ENCODE measurements around the gene ADAM33. TPM values are rescaled to one million over a fixed set of nuclear protein-coding genes. Genes with fewer than 3 reads are reported as not detected.

Gene ADAM33
- total and polyA plus RNA-seq, 2 of the 8 experiments (the other 6 are each of a cell fraction or from before 2014, with no cell fraction given): 4.2 to 6.0 TPM

DNA sequence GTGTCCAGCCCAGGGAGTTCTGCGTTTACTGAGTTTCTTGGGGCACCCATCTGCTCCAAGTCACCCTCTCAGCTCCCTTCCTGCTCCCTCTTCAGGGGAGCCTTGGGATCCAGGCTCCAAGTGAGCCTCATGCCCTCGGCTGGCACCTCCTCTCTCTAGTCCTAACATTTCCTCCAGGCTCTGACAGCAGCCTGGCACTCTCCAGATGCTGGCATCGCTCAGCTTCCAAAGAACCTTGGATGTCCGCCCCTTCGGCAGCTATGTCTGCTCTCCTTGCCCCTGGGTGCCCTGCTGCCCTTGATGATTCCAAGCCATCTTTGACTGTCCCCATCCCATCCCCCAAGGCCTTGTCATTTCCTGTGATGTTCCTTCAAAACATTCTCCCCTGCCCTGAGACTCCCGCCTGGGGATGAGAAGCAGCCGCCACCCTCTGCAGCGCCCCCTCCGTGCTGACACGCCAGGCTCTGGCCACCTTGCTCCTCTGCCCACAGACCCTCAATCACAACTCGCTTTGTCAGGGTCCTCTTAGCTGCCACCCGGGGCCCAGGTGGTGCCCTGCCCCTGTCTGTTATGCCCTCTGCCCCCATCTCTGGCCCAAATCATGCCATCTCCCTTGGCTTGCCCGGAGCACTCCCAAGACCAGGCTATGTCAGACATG is 12.0 kb downstream of the ADAM33 start (continued):
- TF ChIP-seq, protein P1, sequence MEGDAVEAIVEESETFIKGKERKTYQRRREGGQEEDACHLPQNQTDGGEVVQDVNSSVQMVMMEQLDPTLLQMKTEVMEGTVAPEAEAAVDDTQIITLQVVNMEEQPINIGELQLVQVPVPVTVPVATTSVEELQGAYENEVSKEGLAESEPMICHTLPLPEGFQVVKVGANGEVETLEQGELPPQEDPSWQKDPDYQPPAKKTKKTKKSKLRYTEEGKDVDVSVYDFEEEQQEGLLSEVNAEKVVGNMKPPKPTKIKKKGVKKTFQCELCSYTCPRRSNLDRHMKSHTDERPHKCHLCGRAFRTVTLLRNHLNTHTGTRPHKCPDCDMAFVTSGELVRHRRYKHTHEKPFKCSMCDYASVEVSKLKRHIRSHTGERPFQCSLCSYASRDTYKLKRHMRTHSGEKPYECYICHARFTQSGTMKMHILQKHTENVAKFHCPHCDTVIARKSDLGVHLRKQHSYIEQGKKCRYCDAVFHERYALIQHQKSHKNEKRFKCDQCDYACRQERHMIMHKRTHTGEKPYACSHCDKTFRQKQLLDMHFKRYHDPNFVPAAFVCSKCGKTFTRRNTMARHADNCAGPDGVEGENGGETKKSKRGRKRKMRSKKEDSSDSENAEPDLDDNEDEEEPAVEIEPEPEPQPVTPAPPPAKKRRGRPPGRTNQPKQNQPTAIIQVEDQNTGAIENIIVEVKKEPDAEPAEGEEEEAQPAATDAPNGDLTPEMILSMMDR (IDR thresholded peaks at IDR 0.05; ENCODE audit: control extremely low read depth in 1 of 3, insufficient read depth in 1 of 3, low read depth in 1 of 3, low read length in 3 of 3): no peak
- TF ChIP-seq, protein P2, sequence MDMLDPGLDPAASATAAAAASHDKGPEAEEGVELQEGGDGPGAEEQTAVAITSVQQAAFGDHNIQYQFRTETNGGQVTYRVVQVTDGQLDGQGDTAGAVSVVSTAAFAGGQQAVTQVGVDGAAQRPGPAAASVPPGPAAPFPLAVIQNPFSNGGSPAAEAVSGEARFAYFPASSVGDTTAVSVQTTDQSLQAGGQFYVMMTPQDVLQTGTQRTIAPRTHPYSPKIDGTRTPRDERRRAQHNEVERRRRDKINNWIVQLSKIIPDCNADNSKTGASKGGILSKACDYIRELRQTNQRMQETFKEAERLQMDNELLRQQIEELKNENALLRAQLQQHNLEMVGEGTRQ (IDR thresholded peaks at IDR 0.05; ENCODE audit: low read length): no peak
- no peak for TF ChIP-seq JUN (IDR thresholded peaks at IDR 0.05; ENCODE audit: low read depth, low read length)

Measured in H1 (cell line).